Activated naive CD4-positive, alpha-beta T cell treated with anti-CD3 and anti-CD28 coated beads, Interleukin-2, amount 50 U/mL, for 16 hours (primary cell): ENCODE data around the gene CTXN3.

Source experiments
- DNase-seq: peaks from one replicate; pipeline ENCODE4 v3.0.0-alpha.2; 2020

Gene CTXN3

DNA sequence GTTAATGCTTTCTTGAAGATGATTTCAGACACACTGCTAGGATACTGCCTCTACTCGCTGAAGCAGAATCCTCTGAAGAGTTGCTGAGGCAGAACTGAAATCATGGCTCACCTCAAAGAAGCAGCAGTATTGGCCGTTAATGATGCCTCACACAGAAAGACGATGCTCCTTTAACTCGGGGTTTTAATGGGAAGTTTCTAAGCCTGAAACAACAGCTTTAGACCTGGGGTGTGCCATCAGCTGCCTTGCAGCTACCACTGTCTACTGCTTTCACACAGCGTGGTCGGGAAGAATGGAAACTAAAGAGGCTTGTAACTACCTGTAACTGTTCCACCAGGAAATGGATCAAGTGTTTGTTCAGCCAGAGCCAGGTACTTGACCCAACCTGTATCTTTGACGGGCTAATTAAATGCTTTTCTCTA, at the start of gene CTXN3:
TSS of gene CTXN3 (plus strand) at position 65 of the 422 bp plus-strand sequence. CDS start 8,440 bp downstream, outside the sequence.
- no peak for DNase-seq

GRCh38 chr5:127599320-127599719, 49.6 kb upstream of the CTXN3 start:
- no peak for DNase-seq

DNA sequence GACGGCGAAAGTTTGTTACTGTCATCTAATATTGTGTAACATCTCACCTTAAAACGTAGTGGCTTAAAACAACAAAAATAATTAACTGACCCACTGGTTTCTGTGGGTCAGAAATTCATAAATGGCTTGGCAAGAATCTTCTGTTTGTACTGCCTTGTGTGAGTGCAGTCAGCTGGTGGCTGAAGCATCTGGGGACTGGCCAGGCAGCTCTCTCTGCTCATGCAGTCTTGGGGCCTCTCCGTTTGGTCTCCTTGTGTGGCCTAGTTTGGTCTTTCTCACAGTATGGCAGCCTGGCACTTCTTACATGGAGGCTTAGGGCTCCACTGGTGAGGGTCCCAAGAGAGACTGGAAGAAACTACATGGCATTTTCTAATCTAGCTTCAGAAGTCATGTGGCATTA, 49.0 kb upstream of the CTXN3 start:
- no peak for DNase-seq

DNA sequence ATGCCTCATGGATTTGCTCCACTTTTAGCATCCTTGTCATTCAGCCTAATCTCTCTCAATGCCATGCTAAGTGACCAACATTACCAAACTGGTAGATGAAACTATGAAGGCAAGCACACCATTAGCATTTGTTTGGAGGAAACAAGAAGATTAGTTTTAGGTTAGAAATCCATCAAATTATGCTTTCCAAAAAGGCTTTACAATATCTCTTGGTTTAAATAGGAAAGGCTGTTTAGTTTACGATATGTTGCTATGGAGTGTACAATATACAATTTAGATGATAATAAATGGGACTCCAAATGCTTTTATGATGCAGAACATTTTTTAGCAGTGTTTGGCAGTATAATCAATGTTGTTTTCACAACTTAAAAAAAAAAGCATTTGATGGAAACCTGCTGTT, 47.8 kb upstream of the CTXN3 start:
- no peak for DNase-seq

GRCh38 chr5:127601601-127602000, 47.3 kb upstream of the CTXN3 start:
- no peak for DNase-seq

DNA sequence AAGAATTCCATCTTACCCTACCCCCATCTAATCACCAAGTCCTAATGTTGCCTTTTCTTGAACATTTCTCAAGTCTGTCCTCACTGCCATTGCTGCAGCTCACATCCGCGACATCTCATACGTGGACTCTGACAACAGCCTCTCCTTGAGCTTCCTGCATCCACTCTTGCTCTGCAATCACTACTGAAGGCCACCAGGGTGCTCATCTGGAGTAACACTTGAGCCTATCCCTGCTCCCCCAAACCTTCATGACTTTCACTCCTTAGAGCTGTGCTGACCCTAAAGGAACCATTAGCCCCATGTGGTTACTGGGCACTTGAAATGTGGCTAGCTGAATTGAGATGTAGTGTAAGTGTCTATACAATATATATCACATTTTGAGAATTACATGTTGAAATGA, 46.4 kb upstream of the CTXN3 start:
- no peak for DNase-seq

GRCh38 chr5:127602896-127603844, 45.7 kb upstream of the CTXN3 start:
- DNase-seq, result no peak

GRCh38 chr5:127608077-127608660, 40.7 kb upstream of the CTXN3 start:
- DNase-seq, result no peak

DNA sequence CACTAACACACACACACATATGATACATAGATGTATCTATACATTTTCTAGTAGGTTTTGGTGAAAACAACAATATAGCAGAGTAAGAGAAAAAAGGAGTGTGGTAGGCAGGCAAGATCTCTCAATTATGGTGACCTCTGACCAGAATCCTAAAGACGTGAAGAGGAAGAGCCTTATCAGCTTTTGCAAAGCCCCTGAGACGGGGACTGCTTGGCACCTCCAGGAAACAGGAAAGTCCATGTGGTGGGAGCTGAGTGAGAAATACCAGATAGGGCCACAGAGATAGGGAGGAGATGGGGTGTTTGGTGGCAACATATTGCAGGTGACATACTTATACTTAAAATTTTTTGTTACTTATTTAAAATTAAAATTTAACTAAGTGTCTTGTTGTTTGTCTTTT, 39.9 kb upstream of the CTXN3 start:
- no peak for DNase-seq

- no peak for DNase-seq
Observed at GRCh38 chr5:127609957-127610356, 38.9 kb upstream of the CTXN3 start.

DNA sequence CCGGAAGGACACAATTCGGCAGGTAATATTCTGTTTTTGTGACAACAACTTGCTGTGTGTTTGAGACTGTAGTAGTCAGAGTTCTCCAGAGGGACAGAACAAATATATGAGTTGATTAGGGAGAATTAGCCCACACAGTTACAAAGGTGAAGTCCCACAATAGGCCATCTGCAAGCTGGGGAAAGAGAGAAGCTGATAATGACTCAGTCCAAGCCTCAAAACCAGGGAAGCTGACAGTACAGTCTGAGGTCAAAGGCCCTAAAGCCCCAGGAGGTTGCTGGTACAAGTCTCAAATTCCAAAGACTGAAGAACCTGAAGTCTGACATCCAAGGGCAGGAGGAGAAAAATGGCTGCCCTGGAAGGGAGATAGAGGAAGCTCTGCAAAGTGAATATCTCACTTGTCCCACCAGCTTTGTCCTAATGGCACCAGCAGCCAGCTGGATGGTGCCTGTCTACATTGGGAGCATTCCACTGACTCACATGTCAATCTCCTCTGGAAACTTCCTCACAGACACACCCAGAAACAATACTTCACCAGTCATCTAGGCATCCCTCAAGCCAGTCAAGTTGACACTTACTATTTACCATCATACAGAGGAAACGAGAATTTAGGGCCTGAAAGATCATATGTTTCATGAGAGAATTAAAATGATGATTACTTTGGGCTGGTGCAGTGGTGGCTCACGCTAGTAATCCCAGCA, 36.3 kb upstream of the CTXN3 start:
- DNase-seq, result no peak

DNA sequence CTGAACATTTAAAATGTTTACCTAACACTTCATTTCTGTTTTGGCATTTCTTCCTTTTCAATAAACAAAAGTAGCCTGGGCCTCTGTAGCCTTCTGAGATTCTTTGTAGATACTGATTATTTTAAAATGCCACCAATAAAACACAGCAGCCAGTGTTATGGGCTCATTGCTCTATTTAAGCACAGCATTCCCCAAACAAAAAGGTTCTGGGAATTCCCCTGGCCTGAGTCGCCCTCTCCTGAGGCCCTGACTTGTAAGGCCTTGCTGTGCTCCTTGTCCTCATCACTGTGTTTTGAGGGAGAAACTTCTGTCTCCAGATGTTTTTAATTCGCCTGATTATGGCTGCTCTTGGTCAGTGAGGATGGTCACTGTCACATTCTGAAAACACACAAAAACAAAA, 33.0 kb upstream of the CTXN3 start:
- no peak for DNase-seq

GRCh38 chr5:127619908-127620479, 28.9 kb upstream of the CTXN3 start:
- DNase-seq, result no peak

- DNase-seq, result no peak
Observed at GRCh38 chr5:127621601-127622325, 27.1 kb upstream of the CTXN3 start.

GRCh38 chr5:127634007-127634406, 14.9 kb upstream of the CTXN3 start:
- no peak for DNase-seq

DNA sequence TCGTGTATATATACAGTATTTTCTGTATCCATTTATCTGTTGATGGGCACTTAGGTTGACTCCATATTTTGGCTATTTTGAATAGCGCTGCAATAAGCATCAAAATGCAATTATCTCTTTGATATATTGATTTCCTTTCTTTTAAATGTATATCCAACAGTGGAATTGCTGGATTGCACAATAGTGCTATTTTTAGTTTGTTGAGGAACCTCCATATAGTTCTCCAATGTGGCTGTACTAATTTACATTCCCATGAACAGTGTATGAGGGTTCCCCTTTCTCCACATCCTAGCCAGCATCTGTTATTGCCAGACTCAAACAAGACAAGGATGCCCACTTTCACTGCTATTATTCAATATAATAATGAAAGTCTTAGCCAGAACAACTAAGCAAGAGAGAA, 9.1 kb upstream of the CTXN3 start:
- no peak for DNase-seq

DNA sequence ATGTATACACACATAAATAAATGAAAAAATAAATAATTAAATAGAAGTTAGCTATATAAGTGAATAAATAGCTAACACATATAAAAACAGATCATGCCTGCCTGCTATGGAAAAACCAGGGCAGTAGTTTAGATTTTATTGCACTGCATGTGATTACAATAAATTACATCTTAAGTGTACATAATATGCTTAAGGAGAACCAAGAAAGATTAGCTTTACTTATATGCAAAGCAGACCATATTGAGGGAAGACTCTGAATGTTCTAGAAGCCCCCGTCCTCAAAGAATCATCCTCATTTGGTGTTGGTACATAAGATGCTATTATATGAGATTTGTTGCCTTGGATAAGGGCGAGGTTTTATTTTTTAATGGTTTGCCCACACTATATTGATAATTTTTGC, 5.9 kb upstream of the CTXN3 start:
- no peak for DNase-seq

DNA sequence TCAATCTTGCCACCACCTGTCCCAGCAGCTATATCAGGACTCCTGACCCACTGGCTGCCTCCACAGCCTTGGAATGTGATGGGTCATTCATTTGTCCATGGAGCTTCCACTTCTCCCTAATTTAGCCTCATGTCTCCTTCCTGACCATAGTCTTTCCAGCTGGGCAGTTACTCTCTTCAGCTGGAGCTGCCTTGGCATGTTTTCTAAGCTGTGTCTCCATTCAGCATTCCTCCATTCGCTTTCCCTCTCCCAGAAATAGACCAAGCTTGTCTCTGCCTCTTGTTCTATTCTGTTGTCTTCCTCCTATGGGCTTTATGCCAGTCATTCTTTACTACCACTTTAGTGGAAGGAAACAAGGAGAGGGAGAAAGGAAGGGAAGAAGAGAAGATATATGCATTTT, 5.3 kb upstream of the CTXN3 start:
- DNase-seq, result no peak

DNA sequence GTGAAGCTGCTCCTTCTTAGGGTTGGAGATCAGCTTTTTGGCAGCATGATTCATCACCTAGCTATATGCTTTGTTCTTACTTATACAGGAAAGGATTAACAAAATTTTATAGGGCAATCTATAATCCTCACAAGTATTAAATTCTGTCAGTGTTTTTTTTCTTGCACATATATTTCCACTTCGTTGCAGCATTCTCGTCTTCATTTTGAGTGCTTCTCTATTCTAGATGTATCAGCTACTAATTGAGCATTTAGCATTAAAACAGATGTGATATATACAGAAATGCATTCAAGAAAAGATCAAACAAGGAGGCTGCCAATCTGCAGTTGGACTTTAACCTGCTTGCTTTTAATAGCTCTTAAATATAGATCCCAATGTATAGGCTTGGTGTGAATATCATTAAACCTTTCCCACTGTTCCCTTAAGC, 3.6 kb upstream of the CTXN3 start:
- no peak for DNase-seq

- DNase-seq, result no peak
Observed at GRCh38 chr5:127647361-127647958, 1.4 kb upstream of the CTXN3 start.

DNA sequence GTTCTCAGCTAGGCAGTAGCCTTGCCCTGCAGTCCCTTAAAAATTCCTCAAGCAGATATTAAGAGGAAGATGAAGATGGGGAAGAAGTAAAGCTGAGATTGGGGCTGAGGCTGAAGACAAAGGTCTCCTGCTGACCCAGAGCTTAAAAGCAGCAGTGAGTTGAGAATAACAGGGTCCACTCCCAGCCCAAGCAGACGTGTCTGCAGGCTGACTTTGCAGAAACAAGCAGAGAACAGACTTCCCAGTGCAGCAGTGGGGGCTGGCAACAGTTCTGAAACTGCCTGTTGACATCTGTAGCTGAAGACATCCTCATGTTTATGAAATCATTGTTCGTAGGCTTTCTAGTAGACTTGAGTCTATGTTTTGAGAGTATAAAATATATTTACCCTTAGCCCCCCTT, 1.1 kb downstream of the CTXN3 start:
- no peak for DNase-seq

DNA sequence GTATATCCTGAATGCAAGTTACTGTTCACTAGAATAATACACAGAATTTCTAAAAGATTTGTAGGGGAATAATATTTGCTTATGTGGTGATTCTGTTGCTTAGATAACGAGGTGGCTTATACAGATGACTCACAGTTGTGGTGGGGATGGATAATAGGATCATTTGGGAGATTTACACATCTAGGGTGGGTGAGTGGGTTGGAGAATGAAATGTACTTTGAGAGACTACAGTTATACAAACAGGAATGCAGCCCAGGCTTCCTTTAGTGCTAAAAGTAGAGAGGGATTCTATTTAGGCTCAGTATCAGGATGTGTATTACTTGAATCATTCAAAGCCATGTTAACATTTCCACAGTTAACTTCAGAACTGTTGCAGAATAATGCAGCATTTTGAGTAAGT, 1.8 kb downstream of the CTXN3 start:
- DNase-seq, result no peak
